DOHH2 (cell line): Measurements from ENCODE around the gene GABRB1.

Experiments
- EZH2phosphoT487 ChIP-seq: fragments of 200-600 bp; sonication (generic); IDR thresholded peaks from 2 replicates; pipeline ENCODE4 v1.6.1; 2017; ENCODE audit warnings: borderline replicate concordance, mild to moderate bottlenecking, antibody characterized with exemption, low read length, moderate library complexity, mixed read lengths
- TF ChIP-seq, protein P1 (sequence below): fragments of 200-600 bp; sonication (generic); IDR thresholded peaks from one replicate; pipeline ENCODE4 v1.5.1; 2014; ENCODE audit warnings: antibody characterized with exemption, mild to moderate bottlenecking, low read depth, low read length; ENCODE audit not compliant: poor library complexity, severe bottlenecking

DNA sequence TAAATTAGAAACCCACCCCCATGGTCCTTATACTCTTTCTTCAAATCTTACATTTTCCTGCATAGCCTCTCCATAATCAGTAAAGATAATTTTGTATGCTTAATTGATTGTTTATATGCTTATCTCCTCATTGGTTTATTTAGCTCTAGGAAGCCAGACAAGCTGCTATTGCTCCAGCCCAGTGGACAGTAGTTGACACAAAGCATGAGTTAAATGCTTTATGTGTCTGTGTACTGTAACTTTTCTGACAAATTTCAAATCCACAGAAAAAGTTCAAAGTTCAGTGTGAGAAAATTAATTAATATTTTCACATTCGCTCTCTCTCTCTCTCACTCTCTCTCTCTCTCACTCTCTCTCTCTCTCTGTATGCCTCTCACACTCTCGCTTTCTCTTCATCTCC is 181.7 kb downstream of the GABRB1 start:
- TF ChIP-seq, protein P1, sequence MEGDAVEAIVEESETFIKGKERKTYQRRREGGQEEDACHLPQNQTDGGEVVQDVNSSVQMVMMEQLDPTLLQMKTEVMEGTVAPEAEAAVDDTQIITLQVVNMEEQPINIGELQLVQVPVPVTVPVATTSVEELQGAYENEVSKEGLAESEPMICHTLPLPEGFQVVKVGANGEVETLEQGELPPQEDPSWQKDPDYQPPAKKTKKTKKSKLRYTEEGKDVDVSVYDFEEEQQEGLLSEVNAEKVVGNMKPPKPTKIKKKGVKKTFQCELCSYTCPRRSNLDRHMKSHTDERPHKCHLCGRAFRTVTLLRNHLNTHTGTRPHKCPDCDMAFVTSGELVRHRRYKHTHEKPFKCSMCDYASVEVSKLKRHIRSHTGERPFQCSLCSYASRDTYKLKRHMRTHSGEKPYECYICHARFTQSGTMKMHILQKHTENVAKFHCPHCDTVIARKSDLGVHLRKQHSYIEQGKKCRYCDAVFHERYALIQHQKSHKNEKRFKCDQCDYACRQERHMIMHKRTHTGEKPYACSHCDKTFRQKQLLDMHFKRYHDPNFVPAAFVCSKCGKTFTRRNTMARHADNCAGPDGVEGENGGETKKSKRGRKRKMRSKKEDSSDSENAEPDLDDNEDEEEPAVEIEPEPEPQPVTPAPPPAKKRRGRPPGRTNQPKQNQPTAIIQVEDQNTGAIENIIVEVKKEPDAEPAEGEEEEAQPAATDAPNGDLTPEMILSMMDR: no peak
- no peak for TF ChIP-seq EZH2phosphoT487
